HEK293 (cell line): ENCODE measurements around the gene ANXA2.

Experiments used
- YY1 ChIP-seq: fragments of 450-650 bp; formaldehyde crosslinking; IDR thresholded peaks from 2 replicates; pipeline ENCODE4 v1.5.1; 2018; ENCODE audit warnings: missing biosample characterization, missing genetic modification characterization
- ZNF10 ChIP-seq: fragments of 450-650 bp; formaldehyde crosslinking; IDR thresholded peaks from 2 replicates; pipeline ENCODE4 v1.5.1; 2017; ENCODE audit warnings: missing biosample characterization, missing genetic modification characterization
- ZNF776 ChIP-seq: fragments of 450-650 bp; formaldehyde crosslinking; IDR thresholded peaks from 2 replicates; pipeline ENCODE4 v1.5.0; 2017; ENCODE audit warnings: missing biosample characterization, missing genetic modification characterization, borderline replicate concordance
- TF ChIP-seq, protein P1 (sequence below): fragments of 450-650 bp; formaldehyde crosslinking; IDR thresholded peaks from 2 replicates; pipeline ENCODE4 v1.5.1; 2016; ENCODE audit warnings: missing biosample characterization, missing genetic modification characterization
- TF ChIP-seq, protein P2 (sequence below): fragments of 450-650 bp; formaldehyde crosslinking; IDR thresholded peaks from 2 replicates; pipeline ENCODE4 v1.5.1; 2016; ENCODE audit warnings: missing biosample characterization, missing genetic modification characterization
- TF ChIP-seq, protein P3 (sequence below): sonication (generic); formaldehyde crosslinking; IDR thresholded peaks from 2 replicates; pipeline ENCODE4 v1.8.1; 2022; ENCODE audit warnings: mild to moderate bottlenecking, moderate library complexity, missing genetic modification reagents

GRCh38 chr15:60376677-60377095 lies 21.1 kb downstream of the ANXA2 start:
- no peak for TF ChIP-seq ZNF776 (tag by site-specific recombination)
- TF ChIP-seq, protein P1, sequence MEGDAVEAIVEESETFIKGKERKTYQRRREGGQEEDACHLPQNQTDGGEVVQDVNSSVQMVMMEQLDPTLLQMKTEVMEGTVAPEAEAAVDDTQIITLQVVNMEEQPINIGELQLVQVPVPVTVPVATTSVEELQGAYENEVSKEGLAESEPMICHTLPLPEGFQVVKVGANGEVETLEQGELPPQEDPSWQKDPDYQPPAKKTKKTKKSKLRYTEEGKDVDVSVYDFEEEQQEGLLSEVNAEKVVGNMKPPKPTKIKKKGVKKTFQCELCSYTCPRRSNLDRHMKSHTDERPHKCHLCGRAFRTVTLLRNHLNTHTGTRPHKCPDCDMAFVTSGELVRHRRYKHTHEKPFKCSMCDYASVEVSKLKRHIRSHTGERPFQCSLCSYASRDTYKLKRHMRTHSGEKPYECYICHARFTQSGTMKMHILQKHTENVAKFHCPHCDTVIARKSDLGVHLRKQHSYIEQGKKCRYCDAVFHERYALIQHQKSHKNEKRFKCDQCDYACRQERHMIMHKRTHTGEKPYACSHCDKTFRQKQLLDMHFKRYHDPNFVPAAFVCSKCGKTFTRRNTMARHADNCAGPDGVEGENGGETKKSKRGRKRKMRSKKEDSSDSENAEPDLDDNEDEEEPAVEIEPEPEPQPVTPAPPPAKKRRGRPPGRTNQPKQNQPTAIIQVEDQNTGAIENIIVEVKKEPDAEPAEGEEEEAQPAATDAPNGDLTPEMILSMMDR (tag by site-specific recombination) = no peak
- TF ChIP-seq ZNF10 = no peak
- TF ChIP-seq, protein P2, sequence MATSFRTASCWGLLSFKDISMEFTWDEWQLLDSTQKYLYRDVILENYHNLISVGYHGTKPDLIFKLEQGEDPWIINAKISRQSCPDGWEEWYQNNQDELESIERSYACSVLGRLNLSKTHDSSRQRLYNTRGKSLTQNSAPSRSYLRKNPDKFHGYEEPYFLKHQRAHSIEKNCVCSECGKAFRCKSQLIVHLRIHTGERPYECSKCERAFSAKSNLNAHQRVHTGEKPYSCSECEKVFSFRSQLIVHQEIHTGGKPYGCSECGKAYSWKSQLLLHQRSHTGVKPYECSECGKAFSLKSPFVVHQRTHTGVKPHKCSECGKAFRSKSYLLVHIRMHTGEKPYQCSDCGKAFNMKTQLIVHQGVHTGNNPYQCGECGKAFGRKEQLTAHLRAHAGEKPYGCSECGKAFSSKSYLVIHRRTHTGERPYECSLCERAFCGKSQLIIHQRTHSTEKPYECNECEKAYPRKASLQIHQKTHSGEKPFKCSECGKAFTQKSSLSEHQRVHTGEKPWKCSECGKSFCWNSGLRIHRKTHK (tag by site-specific recombination) = no peak
- TF ChIP-seq YY1 (tag by site-specific recombination) = no peak
- TF ChIP-seq, protein P3, sequence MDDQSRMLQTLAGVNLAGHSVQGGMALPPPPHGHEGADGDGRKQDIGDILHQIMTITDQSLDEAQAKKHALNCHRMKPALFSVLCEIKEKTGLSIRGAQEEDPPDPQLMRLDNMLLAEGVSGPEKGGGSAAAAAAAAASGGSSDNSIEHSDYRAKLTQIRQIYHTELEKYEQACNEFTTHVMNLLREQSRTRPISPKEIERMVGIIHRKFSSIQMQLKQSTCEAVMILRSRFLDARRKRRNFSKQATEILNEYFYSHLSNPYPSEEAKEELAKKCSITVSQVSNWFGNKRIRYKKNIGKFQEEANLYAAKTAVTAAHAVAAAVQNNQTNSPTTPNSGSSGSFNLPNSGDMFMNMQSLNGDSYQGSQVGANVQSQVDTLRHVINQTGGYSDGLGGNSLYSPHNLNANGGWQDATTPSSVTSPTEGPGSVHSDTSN (CRISPR knock-in tag) = no peak
